NCI-H1417 treated with DMSO at 0.1 percent for 48 hours (cell line): Measurements from ENCODE around the gene BRIP1.
"Not testable (repeated sequence)": the region's sequence is repeated elsewhere in the genome, so short reads cannot be mapped to it uniquely, and the experiment has no call there.

ENCODE experiments used
- DNase-seq: peaks from one replicate; lab custom pipeline; 2025; lab: John Stamatoyannopoulos, UW

Gene BRIP1

GRCh38 chr17:61728297-61728836, 135.0 kb downstream of the BRIP1 start:
- no peak for DNase-seq

- not testable (repeated sequence) for DNase-seq
These were observed 135.5 kb downstream of the BRIP1 start for GRCh38 chr17:61727798-61728197.

GRCh38 chr17:61726977-61727376, 136.4 kb downstream of the BRIP1 start:
- DNase-seq, result no peak

GRCh38 chr17:61724777-61725176, 138.6 kb downstream of the BRIP1 start:
- DNase-seq, result no peak

GRCh38 chr17:61723914-61724313, 139.4 kb downstream of the BRIP1 start:
- DNase-seq, result no peak

- no peak for DNase-seq
These were observed 140.1 kb downstream of the BRIP1 start for GRCh38 chr17:61723183-61723582.

GRCh38 chr17:61722398-61722797, 140.9 kb downstream of the BRIP1 start:
- DNase-seq, result no peak

GRCh38 chr17:61720016-61720795, 143.1 kb downstream of the BRIP1 start:
- no peak for DNase-seq

- DNase-seq, result not testable (repeated sequence)
These were observed 144.1 kb downstream of the BRIP1 start for GRCh38 chr17:61719220-61719619.

GRCh38 chr17:61718022-61718421, 145.3 kb downstream of the BRIP1 start:
- no peak for DNase-seq

- no peak for DNase-seq
These were observed 146.0 kb downstream of the BRIP1 start for GRCh38 chr17:61717352-61717751.

GRCh38 chr17:61716225-61716829, 147.0 kb downstream of the BRIP1 start:
- no peak for DNase-seq

- no peak for DNase-seq
These were observed 148.0 kb downstream of the BRIP1 start for GRCh38 chr17:61715348-61715747.

- DNase-seq, result no peak
These were observed 149.0 kb downstream of the BRIP1 start for GRCh38 chr17:61714300-61714699.

GRCh38 chr17:61713035-61713434, 150.3 kb downstream of the BRIP1 start:
- DNase-seq, result no peak

GRCh38 chr17:61710546-61710945, 152.8 kb downstream of the BRIP1 start:
- DNase-seq, result no peak

GRCh38 chr17:61709567-61709966, 153.8 kb downstream of the BRIP1 start:
- DNase-seq, result no peak

GRCh38 chr17:61704935-61705449, 158.3 kb downstream of the BRIP1 start:
- DNase-seq, result no peak

- no peak for DNase-seq
These were observed 160.9 kb downstream of the BRIP1 start for GRCh38 chr17:61702450-61702849.

- DNase-seq, result no peak
These were observed 161.3 kb downstream of the BRIP1 start for GRCh38 chr17:61701978-61702377.

GRCh38 chr17:61701334-61701733, 162.0 kb downstream of the BRIP1 start:
- DNase-seq, result no peak

GRCh38 chr17:61700252-61700651, 163.1 kb downstream of the BRIP1 start:
- DNase-seq, result no peak

GRCh38 chr17:61699694-61700093, 163.6 kb downstream of the BRIP1 start:
- DNase-seq, result no peak
